ENCODE data around the gene ARID1A. TPM values are rescaled to one million over a fixed set of nuclear protein-coding genes. Genes with fewer than 3 reads are reported as not detected.

The ARID1A gene
- total RNA-seq, 1 donor from 2014 or later = 186 TPM

DNA sequence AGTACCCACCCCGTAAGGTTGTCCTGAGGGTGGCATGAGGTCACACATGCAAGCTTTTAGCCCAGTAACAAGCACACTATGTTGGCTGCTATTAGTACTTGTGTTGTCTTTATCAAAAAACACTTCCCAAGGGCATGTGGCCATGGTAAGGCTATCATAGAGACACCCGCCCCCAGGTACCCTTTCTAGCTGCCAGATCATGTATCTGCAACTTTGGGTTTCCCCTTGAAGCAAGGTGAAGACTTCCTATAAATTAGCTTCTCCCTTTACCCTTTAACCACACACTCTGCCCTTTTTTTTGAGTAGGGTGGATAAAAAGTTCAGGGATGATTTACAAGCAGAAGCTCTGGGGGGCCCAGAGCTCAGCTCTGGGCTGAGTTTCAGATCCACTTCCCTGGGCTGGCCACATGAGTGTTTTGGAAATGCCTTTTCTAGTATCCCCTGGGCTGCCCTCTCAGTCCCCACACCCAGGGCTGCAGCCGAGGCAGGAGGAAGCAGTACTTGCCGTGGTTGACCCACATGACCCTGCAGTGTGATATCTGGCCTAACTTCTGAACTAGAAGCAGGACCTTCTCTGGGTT lies 132.7 kb downstream of the ARID1A start:
- no peak for DNase-seq (ENCODE audit: low spot score, unreplicated experiment)
- Mint-ChIP-seq H3K27ac (no peak overlapping the region), H3K36me3 (ENCODE audit: insufficient read depth) (peaks cover 5% of the 10 kb centered on the region), H3K9me3 (ENCODE audit: low read depth) (no peaks in the 10 kb centered on the region), H3K4me3 (ENCODE audit: low read depth) (peak overlapping the region; percentile 76), H3K4me1 (ENCODE audit: low read depth) (peaks cover 39% of the 10 kb centered on the region), H3K27me3 (no peaks in the 10 kb centered on the region)
- TF ChIP-seq, protein P1, sequence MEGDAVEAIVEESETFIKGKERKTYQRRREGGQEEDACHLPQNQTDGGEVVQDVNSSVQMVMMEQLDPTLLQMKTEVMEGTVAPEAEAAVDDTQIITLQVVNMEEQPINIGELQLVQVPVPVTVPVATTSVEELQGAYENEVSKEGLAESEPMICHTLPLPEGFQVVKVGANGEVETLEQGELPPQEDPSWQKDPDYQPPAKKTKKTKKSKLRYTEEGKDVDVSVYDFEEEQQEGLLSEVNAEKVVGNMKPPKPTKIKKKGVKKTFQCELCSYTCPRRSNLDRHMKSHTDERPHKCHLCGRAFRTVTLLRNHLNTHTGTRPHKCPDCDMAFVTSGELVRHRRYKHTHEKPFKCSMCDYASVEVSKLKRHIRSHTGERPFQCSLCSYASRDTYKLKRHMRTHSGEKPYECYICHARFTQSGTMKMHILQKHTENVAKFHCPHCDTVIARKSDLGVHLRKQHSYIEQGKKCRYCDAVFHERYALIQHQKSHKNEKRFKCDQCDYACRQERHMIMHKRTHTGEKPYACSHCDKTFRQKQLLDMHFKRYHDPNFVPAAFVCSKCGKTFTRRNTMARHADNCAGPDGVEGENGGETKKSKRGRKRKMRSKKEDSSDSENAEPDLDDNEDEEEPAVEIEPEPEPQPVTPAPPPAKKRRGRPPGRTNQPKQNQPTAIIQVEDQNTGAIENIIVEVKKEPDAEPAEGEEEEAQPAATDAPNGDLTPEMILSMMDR (IDR thresholded peaks at IDR 0.05; ENCODE audit: unreplicated experiment) = no peak

DNA sequence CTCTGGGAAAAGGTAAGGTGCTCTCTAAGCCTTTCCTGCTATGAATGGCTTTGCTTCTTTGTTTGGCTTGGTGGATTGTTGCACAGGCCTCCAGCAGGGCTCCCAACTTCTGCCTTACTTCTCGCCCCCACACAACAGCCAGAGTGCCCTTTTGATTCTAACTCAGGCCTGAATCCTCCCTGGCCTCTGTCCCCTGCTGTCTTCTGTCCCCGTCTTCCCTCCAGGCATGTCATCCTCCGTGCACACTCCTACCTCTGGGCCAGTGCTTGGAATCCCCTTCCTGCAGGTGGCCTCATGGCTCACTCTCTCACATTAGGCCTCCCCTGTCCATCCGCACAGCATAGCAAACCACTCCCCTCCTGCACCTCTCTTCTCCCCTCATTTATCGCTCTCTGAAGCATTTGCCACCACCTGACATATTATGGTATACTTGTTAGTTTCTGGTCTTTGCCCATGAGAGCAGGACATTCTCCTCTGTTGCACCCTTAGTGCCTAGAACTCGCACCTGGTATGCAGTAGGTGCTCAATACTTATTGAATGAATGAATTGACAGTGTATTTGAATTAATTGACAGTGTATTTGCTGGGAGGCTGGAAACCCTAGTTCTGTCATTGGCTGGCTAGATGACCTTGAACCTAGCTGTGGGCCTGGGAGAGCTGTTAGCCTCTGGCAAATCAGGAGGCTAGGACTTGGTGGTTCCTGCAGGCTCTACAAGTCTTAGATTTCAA lies 133.5 kb downstream of the ARID1A start:
- Mint-ChIP-seq H3K9me3 (ENCODE audit: low read depth) (no peaks in the 10 kb centered on the region), H3K4me1 (ENCODE audit: low read depth) (peaks cover 39% of the 10 kb centered on the region), H3K27me3 (no peaks in the 10 kb centered on the region), H3K4me3 (ENCODE audit: low read depth) (peak overlapping the region; percentile 6), H3K27ac (no peak overlapping the region), H3K36me3 (ENCODE audit: insufficient read depth) (peaks cover 8% of the 10 kb centered on the region)
- DNase-seq (ENCODE audit: low spot score, unreplicated experiment) = no peak
- TF ChIP-seq, protein P1 (IDR thresholded peaks at IDR 0.05; ENCODE audit: unreplicated experiment) = no peak

DNA sequence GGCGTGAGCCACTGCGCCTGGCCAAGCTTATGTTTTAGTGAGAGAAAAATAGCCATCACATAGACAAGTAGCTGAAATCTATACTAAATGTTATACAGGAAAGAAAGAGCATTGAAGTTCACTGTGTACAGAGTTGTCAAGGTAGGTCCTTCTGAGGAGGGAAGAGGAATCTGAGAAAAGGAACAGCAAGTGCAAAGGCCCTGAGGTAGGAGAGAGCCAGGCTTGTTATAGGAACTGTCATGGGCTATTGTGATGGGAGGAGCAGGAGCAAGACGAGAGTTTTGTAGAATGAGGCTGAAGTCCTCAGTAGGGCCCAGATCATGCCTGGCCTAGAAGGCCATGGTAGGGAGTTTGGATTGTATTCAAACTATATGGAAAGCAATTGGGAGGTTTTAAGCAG lies 135.2 kb downstream of the ARID1A start:
- Mint-ChIP-seq H3K27me3 (no peaks in the 10 kb centered on the region), H3K9me3 (ENCODE audit: low read depth) (no peaks in the 10 kb centered on the region), H3K36me3 (ENCODE audit: insufficient read depth) (peaks cover 15% of the 10 kb centered on the region), H3K4me3 (ENCODE audit: low read depth) (no peak overlapping the region), H3K4me1 (ENCODE audit: low read depth) (peaks cover 27% of the 10 kb centered on the region), H3K27ac (no peak overlapping the region)
- TF ChIP-seq, protein P1 (IDR thresholded peaks at IDR 0.05; ENCODE audit: unreplicated experiment) = no peak
- no peak for DNase-seq (ENCODE audit: low spot score, unreplicated experiment)

Other genes with a start within 250 kb of the ARID1A start
- 444 and 446 TPM in 2 replicates for gene HMGN2, start 223.6 kb upstream of the ARID1A start, total RNA-seq
- 26.7 and 29.6 TPM in 2 replicates for gene RPS6KA1, start 166.3 kb upstream of the ARID1A start, total RNA-seq
- gene PIGV, start 91.9 kb downstream of the ARID1A start, total RNA-seq = 10.2 and 12.1 TPM in 2 replicates
- gene ZDHHC18, start 130.7 kb downstream of the ARID1A start, total RNA-seq = 22.9 and 26.1 TPM in 2 replicates
- 0.36 and 0.44 TPM in 2 replicates for gene SFN, start 167.1 kb downstream of the ARID1A start, total RNA-seq
- 36.5 and 37.4 TPM in 2 replicates for gene GPN2, start 194.3 kb downstream of the ARID1A start, total RNA-seq
- gene GPATCH3, start 204.5 kb downstream of the ARID1A start, total RNA-seq = 21.2 and 23.9 TPM in 2 replicates
- 10.3 and 11.9 TPM in 2 replicates for gene NR0B2, start 218.0 kb downstream of the ARID1A start, total RNA-seq
- 93.5 and 101 TPM in 2 replicates for gene NUDC, start 225.7 kb downstream of the ARID1A start, total RNA-seq